Stomach smooth muscle (tissue), 2 donors: ENCODE data around the gene IRF2BP2.

ENCODE experiments used
- H3K27ac ChIP-seq: one replicate; pipeline ENCODE4 v1.7.0; 2013; ENCODE audit warnings: mild to moderate bottlenecking, low read length, inconsistent platforms
- H3K27me3 ChIP-seq, 2 donors: one replicate each; pipeline ENCODE4 v1.7.0; 2013; ENCODE audit warnings: low read length in 2 of 2; ENCODE audit not compliant: insufficient read depth in 2 of 2, control insufficient read depth in 1 of 2
- H3K36me3 ChIP-seq, 2 donors: one replicate each; pipeline ENCODE4 v1.7.0; 2013; ENCODE audit warnings: low read length in 2 of 2; ENCODE audit not compliant: control insufficient read depth in 2 of 2, insufficient read depth in 2 of 2
- H3K4me1 ChIP-seq: one replicate; pipeline ENCODE4 v1.7.0; 2013; ENCODE audit warnings: low read length; ENCODE audit not compliant: control insufficient read depth, insufficient read depth
- H3K4me3 ChIP-seq, 2 donors: one replicate each; pipeline ENCODE4 v1.7.0; 2013; ENCODE audit warnings: low read length in 2 of 2
- H3K9ac ChIP-seq, 2 donors: one replicate each; pipeline ENCODE4 v1.7.0; 2013; ENCODE audit warnings: low read length in 2 of 2, mild to moderate bottlenecking in 1 of 2
- H3K9me3 ChIP-seq, 2 donors: one replicate each; pipeline ENCODE4 v1.7.0; 2013; ENCODE audit warnings: low read length in 2 of 2; ENCODE audit not compliant: control insufficient read depth in 2 of 2
- donor health status: healthy.
- donor health status: Pancreatic carcinoma.

Gene IRF2BP2

DNA sequence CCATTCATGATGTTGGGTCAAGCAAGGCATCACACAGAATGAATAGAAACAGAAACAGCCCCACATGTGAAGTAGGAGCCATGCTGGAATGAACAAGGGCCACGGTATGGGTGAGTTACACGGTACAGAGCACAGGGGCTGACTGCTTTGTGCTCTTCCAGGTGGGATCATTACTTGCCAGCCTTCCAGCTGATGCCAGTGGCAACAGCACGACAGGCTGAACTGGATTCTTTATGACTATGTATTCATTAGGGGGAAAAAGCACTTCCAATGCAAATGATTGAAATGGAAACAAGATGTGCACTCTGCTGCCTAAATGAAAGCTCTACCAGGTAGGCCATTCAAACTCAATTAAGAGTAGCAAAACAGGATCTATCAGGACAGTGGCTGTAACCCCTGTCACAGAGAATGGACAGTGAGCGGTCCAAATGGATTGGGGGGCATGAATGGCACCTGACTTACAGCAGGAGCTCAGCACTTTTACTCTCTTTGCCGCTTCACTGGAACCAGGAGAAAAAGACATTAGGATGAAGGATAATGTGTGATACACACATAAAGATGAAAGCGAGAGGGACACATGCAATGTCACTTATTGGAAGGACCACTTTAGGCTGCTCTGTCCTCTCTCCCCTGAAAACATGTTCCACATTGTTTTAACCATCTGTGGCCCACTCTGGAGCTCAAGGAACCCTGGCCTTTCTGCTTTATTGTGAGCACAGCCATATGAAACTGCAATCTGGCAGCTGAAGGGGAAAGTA lies 23.4 kb upstream of the IRF2BP2 start:
- Histone ChIP-seq H3K27ac (no peak overlapping the region), H3K27me3 (no peaks in the 10 kb centered on the region), H3K4me3 (no peak overlapping the region), H3K9me3 (no peaks in the 10 kb centered on the region), H3K4me1 (no peaks in the 10 kb centered on the region), H3K36me3 (no peaks in the 10 kb centered on the region), H3K9ac (no peak overlapping the region)

DNA sequence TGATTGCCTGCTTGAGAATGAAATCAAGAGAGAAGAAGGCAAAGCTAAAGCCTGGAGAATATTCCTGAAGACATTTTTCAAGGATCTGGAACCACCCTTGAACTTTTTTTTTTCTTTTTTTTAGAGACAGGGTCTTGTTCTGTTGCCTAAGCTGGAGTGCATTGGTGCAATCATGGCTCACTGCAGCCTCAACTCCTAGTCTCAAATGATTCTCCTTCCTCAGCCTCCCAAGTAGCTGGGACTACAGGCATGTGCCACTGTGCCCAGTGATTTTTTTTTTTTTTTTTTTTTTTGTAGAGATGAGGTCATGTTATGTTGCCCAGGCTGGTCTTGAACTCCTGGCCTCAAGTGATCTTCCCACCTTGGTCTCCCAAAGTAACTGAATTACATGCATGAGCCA lies 22.2 kb upstream of the IRF2BP2 start:
- no peaks in the 10 kb centered on the region for H3K4me1 ChIP-seq
- no peak overlapping the region for H3K9ac ChIP-seq
- H3K4me3 ChIP-seq: no peak overlapping the region
- H3K27me3 ChIP-seq: no peaks in the 10 kb centered on the region
- H3K36me3 ChIP-seq: no peaks in the 10 kb centered on the region
- no peak overlapping the region for H3K27ac ChIP-seq
- no peaks in the 10 kb centered on the region for H3K9me3 ChIP-seq

DNA sequence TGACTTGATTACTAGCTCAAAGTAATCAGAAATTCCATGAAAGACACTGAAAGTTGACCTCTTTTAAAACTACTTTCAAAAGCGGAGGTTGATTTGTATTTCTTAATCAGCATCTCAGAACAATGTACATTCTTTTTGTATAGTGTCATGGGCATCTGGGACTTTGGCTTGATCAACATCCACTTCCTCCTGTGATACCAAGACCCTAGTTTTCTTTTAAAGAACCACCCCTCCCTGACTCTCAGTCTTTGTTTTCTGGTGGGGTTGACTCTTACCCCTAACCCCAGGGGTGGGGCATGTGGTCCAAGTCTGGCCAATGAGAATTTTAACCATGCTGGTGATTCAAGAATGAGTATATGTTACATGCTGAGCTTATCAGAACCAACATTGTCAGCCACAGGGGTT lies 21.7 kb upstream of the IRF2BP2 start:
- Histone ChIP-seq H3K9me3 (no peaks in the 10 kb centered on the region), H3K27me3 (no peaks in the 10 kb centered on the region), H3K4me1 (no peaks in the 10 kb centered on the region), H3K9ac (no peak overlapping the region), H3K4me3 (no peak overlapping the region), H3K27ac (no peak overlapping the region), H3K36me3 (no peaks in the 10 kb centered on the region)

DNA sequence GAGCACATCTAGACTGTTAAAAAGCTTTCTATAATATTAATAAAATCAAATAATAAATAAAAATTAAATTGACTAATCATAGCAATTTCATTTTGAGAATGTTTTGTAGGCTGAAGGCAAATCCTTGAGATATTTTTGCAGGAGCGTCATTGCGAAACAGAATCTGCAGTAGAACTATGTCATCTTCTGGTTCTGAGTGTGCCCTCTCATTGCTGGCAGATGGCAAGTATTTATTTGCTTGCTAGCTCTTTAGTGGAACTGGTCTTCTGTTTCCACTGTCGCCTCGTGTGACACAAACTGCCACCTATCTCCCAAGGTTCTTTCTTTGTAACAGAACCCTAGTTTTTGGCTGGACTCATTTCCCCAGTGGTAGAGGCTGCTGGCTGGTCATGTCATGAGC lies 19.0 kb upstream of the IRF2BP2 start:
- Histone ChIP-seq H3K9ac (no peak overlapping the region), H3K27ac (no peak overlapping the region), H3K9me3 (no peaks in the 10 kb centered on the region), H3K4me3 (no peak overlapping the region), H3K27me3 (no peaks in the 10 kb centered on the region), H3K36me3 (no peaks in the 10 kb centered on the region), H3K4me1 (peaks cover 2% of the 10 kb centered on the region)

DNA sequence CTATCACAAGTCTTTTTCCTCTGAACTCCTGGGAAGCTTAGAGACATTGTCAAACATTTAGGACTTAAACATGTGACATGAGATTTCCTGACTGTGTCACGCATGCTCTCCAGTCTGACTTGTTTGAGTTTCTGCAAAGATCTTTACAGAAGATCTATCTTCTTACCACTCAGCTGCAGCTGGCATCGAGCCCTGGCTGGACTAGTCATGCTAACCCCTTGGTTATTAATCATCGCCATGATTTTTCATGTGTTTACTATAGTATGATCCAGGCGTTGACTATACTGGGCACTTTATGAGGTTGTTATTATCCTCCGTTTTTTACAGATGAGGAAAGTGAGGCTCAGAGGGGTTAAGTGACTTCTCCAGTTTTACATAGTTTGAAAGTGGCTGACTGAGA lies 18.1 kb upstream of the IRF2BP2 start:
- no peak overlapping the region for H3K4me3 ChIP-seq
- H3K27ac ChIP-seq: no peak overlapping the region
- H3K36me3 ChIP-seq: no peaks in the 10 kb centered on the region
- H3K9me3 ChIP-seq: no peaks in the 10 kb centered on the region
- peaks cover 2% of the 10 kb centered on the region for H3K4me1 ChIP-seq
- no peaks in the 10 kb centered on the region for H3K27me3 ChIP-seq
- H3K9ac ChIP-seq: no peak overlapping the region

DNA sequence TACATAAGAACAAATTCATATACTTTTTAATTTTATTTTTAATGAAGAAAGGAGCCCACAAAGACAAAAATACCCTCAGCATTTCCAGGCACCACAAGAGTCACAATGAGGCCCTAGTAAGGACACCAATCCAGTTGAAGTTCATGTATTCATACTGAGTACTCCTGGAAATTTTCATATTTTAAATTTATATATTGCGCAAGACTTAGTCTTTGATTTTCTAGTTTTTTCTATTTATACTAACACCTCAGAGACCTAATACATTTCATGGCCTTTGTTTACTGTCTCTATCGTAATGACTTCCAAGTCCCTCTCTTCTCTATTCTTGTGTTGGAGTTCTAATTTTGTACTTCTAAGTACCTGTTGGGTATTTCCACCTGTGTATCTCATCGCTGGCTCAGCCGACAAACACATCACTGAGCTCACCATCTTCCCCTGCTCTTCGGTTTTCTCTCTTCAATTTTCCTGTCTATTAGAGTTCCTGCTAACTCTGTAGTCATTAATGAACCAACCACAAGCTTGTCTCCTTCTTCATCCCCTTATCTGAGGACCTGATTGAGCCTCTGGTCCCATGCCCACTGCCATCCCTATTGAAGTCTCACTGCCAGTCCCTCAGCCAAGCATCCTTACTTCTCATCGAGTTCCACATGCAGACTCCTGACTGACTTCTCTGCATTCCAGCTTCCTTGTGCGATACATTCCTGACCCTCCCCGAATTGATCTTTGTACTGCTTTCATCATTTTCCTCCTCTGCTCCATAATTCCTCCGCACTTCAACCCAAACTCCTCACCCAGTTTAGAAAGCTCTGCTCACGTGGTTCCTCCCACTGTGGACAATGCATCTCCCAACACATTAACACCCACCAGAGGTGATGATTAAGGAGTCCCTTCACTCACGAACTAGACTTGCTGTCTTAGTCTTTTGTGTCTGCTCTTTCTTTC lies 17.3 kb upstream of the IRF2BP2 start:
- Histone ChIP-seq H3K27ac (no peak overlapping the region), H3K9me3 (no peaks in the 10 kb centered on the region), H3K36me3 (no peaks in the 10 kb centered on the region), H3K4me1 (peaks cover 2% of the 10 kb centered on the region), H3K4me3 (no peak overlapping the region), H3K9ac (no peak overlapping the region), H3K27me3 (no peaks in the 10 kb centered on the region)

DNA sequence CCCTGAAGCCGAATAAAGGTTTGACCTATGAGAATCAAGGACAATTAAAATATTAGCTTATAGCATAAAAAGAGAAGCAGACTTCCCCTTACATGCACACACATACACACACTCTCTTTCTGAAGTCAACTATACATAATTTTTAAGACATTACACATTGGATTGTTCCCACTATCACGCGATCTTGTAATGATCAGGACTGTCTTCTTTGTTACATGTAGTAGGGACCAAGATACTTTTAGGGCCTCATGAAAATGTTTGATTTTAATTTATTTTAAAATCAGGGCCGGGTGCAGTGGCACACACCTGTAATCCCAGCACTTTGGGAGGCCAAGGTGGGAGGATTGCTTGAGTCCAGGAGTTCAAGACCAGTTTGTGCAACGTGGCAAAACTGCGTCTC lies 16.4 kb upstream of the IRF2BP2 start:
- H3K4me1 ChIP-seq: peaks cover 2% of the 10 kb centered on the region
- H3K9me3 ChIP-seq: no peaks in the 10 kb centered on the region
- no peak overlapping the region for H3K4me3 ChIP-seq
- no peak overlapping the region for H3K9ac ChIP-seq
- no peak overlapping the region for H3K27ac ChIP-seq
- H3K27me3 ChIP-seq: no peaks in the 10 kb centered on the region
- H3K36me3 ChIP-seq: no peaks in the 10 kb centered on the region

DNA sequence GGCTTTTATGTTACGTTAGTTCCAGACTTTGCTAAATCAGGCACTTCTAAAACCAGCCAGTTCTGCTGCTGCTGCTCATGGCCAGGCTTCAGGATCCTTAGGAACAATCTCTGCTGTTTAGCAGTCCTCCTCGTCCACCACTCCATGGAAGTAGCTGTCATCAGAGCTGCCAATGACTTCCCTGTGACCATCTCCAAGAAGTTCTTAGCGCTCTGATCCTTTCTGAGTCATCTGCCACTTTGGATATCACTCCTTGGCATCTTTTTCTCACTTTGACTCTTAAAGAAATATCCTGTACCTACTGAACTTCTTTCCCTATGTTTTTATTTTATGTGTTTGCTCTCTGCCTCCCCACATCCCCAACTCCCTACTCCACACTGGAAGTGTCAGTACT lies 14.7 kb upstream of the IRF2BP2 start:
- Histone ChIP-seq H3K4me1 (peaks cover 2% of the 10 kb centered on the region), H3K4me3 (no peak overlapping the region), H3K36me3 (no peaks in the 10 kb centered on the region), H3K9ac (no peak overlapping the region), H3K9me3 (no peaks in the 10 kb centered on the region), H3K27ac (no peak overlapping the region), H3K27me3 (no peaks in the 10 kb centered on the region)

DNA sequence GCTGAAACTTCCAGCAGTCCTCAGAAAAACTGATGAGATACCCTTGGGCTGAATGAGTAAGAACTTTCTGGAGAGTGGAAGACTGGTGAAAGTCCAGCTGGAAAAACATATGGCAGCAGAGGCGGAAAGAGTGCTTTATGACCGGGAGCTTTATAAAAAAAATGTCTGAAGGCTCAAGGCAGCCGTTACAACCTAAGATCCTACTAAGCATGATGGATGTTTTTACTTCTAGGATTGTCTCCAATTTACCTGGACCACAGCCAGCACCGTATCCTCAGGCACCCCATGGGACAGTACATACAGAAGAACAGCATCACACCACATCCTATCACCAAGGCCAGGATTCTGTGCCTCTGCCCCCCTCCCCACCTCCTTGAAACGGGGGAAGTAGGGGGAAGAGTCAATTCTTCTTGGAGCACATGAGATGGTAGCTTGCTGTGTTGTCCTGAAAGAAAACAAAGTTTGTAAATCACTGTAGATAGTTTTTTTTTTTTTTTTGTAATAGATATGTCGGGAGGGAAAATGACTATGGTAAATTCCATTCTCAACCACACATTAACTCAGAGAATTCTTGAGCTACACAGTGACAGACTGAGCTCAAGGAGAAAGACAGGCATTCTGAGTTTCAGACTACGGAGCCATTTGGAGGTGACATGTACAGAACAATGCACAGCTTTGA lies 11.8 kb upstream of the IRF2BP2 start:
- peaks cover 2% of the 10 kb centered on the region for H3K4me1 ChIP-seq
- H3K4me3 ChIP-seq: no peak overlapping the region
- no peaks in the 10 kb centered on the region for H3K9me3 ChIP-seq
- H3K27ac ChIP-seq: no peak overlapping the region
- H3K27me3 ChIP-seq: no peaks in the 10 kb centered on the region
- no peaks in the 10 kb centered on the region for H3K36me3 ChIP-seq
- no peak overlapping the region for H3K9ac ChIP-seq

DNA sequence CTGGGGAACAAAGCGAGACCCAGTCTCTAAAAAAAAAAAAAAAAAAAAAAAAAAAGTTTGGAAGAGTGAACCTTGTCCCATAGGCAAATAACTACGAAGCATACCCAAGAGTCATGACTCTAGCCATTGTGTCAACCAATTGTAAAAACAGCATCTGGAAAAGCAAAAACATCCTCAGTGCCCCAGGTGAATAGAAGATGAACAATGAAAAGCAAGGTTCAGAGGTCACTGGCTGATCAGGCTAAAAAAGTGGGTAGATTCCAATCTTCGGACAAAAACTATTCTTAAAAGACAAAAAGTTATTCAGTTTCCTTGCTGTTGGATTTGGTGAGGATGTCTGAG lies 11.1 kb upstream of the IRF2BP2 start:
- Histone ChIP-seq H3K4me1 (peaks cover 6% of the 10 kb centered on the region), H3K9ac (no peak overlapping the region), H3K4me3 (no peak overlapping the region), H3K36me3 (no peaks in the 10 kb centered on the region), H3K27ac (no peak overlapping the region), H3K9me3 (no peaks in the 10 kb centered on the region), H3K27me3 (no peaks in the 10 kb centered on the region)
